Glutamatergic neuron (in vitro differentiated cells): ENCODE data around the gene RRM1. TPM values are rescaled to one million over a fixed set of nuclear protein-coding genes. Genes with fewer than 3 reads are reported as not detected.

ENCODE experiments used
- DNase-seq: peaks from one replicate; pipeline ENCODE4 v3.0.0; 2022
- H3K27ac Mint-ChIP-seq: one replicate; pipeline ENCODE4 v1.8.0; 2020; ENCODE audit warnings: mild to moderate bottlenecking, mixed read lengths, inconsistent platforms; ENCODE audit not compliant: unreplicated experiment
- H3K27me3 Mint-ChIP-seq: one replicate; pipeline ENCODE4 v1.8.0; 2020; ENCODE audit warnings: mild to moderate bottlenecking, moderate library complexity, mixed read lengths, inconsistent platforms; ENCODE audit not compliant: unreplicated experiment
- H3K36me3 Mint-ChIP-seq: one replicate; pipeline ENCODE4 v1.8.0; 2020; ENCODE audit warnings: mild to moderate bottlenecking, mixed read lengths, inconsistent platforms; ENCODE audit not compliant: unreplicated experiment
- H3K4me1 Mint-ChIP-seq: one replicate; pipeline ENCODE4 v1.8.0; 2020; ENCODE audit warnings: mild to moderate bottlenecking, low read depth, mixed read lengths, inconsistent platforms; ENCODE audit not compliant: unreplicated experiment
- H3K4me3 Mint-ChIP-seq: one replicate; pipeline ENCODE4 v1.8.0; 2020; ENCODE audit warnings: mild to moderate bottlenecking, mixed read lengths, inconsistent platforms; ENCODE audit not compliant: unreplicated experiment
- H3K9me3 Mint-ChIP-seq: one replicate; pipeline ENCODE4 v1.8.0; 2020; ENCODE audit warnings: mild to moderate bottlenecking, moderate library complexity, mixed read lengths, inconsistent platforms; ENCODE audit not compliant: unreplicated experiment
- total RNA-seq: library from RNA; stranded (reverse); fragmentation: NEBNext Ultra II Directional; extraction: Animal tissue kit (Norgen Biotek cat#: 25700); gene quantifications from one replicate; pipeline ENCODE4 v1.2.1, GENCODE V29; 2021; ENCODE audit not compliant: unreplicated experiment
- TF ChIP-seq, protein P1 (sequence below): fragments of 200-600 bp; sonication (generic); IDR thresholded peaks from one replicate; pipeline ENCODE4 v1.5.0; 2021; ENCODE audit not compliant: partially characterized antibody, unreplicated experiment

Gene RRM1
- total RNA-seq, 1 donor from 2014 or later, result 38.5 TPM

DNA sequence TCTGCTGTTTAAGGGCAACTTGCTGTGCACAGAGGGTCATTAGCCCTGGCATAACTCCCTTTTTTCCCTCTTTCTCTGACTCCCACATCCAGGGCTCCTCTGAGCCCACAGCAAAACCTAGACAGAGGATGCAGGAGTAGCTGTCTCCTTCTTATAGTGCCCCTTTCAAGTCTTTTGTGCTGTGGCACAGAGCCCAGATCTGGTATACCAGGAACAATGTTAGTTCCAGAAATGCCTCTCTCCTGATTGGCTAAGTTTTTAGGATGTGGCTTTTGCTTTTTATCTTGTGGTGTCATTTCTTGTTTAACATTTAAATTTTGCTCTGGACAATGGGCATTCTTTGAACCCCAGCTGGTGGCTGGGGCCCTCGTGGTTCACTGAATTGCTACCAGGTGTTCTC is 25.6 kb upstream of the RRM1 start:
- no peaks in the 10 kb centered on the region for H3K9me3 Mint-ChIP-seq
- H3K27me3 Mint-ChIP-seq, result no peaks in the 10 kb centered on the region
- TF ChIP-seq, protein P1, sequence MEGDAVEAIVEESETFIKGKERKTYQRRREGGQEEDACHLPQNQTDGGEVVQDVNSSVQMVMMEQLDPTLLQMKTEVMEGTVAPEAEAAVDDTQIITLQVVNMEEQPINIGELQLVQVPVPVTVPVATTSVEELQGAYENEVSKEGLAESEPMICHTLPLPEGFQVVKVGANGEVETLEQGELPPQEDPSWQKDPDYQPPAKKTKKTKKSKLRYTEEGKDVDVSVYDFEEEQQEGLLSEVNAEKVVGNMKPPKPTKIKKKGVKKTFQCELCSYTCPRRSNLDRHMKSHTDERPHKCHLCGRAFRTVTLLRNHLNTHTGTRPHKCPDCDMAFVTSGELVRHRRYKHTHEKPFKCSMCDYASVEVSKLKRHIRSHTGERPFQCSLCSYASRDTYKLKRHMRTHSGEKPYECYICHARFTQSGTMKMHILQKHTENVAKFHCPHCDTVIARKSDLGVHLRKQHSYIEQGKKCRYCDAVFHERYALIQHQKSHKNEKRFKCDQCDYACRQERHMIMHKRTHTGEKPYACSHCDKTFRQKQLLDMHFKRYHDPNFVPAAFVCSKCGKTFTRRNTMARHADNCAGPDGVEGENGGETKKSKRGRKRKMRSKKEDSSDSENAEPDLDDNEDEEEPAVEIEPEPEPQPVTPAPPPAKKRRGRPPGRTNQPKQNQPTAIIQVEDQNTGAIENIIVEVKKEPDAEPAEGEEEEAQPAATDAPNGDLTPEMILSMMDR, result no peak
- H3K36me3 Mint-ChIP-seq, result no peaks in the 10 kb centered on the region
- H3K4me3 Mint-ChIP-seq, result no peak overlapping the region
- no peak for DNase-seq
- H3K4me1 Mint-ChIP-seq, result no peaks in the 10 kb centered on the region
- H3K27ac Mint-ChIP-seq, result no peak overlapping the region

DNA sequence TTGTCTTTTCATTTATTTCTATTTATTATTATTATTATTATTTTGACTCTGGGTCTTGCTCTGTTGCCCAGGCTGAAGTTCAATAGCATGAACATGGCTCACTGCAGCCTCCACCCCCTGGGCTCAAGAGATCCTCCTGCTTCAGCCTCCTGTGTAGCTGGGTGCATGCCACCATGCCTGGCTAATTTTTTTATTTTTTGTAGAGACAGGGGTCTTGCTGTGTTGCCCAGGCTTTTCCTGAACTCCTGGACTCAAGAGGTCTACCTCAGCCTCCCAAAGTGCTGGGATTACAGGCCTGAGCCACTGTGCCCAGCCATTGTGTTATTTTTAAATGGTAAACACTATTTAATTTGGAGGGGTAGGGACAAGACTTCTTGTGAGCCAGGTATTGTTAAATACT is 23.3 kb upstream of the RRM1 start:
- no peaks in the 10 kb centered on the region for H3K27me3 Mint-ChIP-seq
- no peaks in the 10 kb centered on the region for H3K36me3 Mint-ChIP-seq
- H3K27ac Mint-ChIP-seq, result no peak overlapping the region
- TF ChIP-seq, protein P1, result no peak
- H3K4me3 Mint-ChIP-seq, result no peak overlapping the region
- no peaks in the 10 kb centered on the region for H3K4me1 Mint-ChIP-seq
- H3K9me3 Mint-ChIP-seq, result no peaks in the 10 kb centered on the region
- DNase-seq, result no peak

DNA sequence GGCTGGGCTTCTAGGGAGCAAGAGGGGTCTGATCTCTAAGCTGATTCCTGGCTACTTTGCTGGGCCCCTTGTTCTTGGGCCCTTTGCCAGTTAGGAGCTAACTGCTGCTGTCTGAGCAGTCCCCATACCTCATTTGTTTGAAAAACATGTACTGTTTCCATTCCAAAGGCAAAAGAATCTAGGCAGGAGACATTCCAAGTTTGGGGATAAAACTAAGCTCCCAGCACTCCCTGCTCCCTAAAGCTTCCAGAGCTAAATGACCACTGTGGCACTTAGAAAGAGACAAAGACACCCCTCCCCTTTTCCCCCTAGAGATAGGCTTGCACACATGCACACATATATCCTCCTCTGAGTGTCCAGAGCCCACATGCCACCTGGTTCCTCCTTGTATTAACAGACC is 22.7 kb upstream of the RRM1 start:
- DNase-seq, result no peak
- H3K9me3 Mint-ChIP-seq, result no peaks in the 10 kb centered on the region
- H3K27ac Mint-ChIP-seq, result no peak overlapping the region
- H3K4me3 Mint-ChIP-seq, result no peak overlapping the region
- TF ChIP-seq, protein P1, result no peak
- no peaks in the 10 kb centered on the region for H3K27me3 Mint-ChIP-seq
- H3K36me3 Mint-ChIP-seq, result no peaks in the 10 kb centered on the region
- no peaks in the 10 kb centered on the region for H3K4me1 Mint-ChIP-seq

DNA sequence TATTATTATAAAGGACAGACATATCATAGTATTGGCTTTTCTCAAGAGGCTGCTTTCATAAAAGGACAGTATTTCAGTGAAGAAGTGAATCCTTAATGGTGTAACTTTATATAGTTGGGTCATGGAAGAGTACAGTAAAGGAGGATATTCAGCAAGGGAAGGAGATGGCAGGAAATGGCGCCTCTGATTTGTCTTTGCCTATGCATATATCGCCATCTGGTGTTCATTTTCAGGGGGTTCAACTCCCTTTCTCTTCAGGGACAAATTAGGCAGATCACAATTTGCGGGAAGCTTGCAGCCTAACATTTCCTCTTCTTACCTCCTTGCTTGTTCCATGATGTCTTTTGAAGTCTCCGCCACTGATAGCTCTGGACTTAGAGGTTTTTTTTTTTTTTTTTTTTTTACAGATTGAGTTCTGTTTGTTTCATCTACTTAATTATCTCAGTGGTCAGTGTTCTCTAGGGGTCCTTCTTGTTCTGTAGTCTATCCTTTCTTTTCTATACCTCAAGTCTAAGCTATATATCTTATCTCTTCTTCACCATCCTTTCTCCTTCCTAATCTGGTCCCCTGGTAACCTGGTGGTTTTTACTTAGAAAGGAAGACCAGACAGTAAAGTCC is 21.8 kb upstream of the RRM1 start:
- no peaks in the 10 kb centered on the region for H3K36me3 Mint-ChIP-seq
- H3K4me3 Mint-ChIP-seq, result no peak overlapping the region
- H3K27me3 Mint-ChIP-seq, result no peaks in the 10 kb centered on the region
- H3K4me1 Mint-ChIP-seq, result no peaks in the 10 kb centered on the region
- TF ChIP-seq, protein P1, result peak; percentile 72
- H3K9me3 Mint-ChIP-seq, result no peaks in the 10 kb centered on the region
- no peak overlapping the region for H3K27ac Mint-ChIP-seq
- no peak for DNase-seq

DNA sequence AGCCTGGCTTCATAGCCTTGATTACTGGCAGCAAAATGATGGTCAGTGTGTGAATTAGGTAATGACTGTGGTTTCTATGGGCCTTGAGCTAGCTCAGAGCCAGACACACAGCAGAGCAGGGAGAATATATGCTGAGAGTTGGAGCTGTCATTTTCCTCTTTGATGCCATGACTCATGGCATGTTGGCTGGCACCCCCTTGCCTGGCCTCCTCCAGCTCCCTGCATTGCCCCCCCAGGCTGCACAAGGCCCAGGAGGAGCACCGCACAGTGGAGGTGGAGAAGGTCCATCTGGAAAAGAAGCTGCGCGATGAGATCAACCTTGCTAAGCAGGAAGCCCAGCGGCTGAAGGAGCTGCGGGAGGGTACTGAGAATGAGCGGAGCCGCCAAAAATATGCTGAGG is 20.3 kb upstream of the RRM1 start:
- DNase-seq, result no peak
- no peaks in the 10 kb centered on the region for H3K9me3 Mint-ChIP-seq
- H3K36me3 Mint-ChIP-seq, result no peaks in the 10 kb centered on the region
- no peaks in the 10 kb centered on the region for H3K4me1 Mint-ChIP-seq
- TF ChIP-seq, protein P1, result no peak
- H3K4me3 Mint-ChIP-seq, result no peak overlapping the region
- no peak overlapping the region for H3K27ac Mint-ChIP-seq
- H3K27me3 Mint-ChIP-seq, result no peaks in the 10 kb centered on the region
